Measurements from ENCODE around the gene RASSF8.

DNA sequence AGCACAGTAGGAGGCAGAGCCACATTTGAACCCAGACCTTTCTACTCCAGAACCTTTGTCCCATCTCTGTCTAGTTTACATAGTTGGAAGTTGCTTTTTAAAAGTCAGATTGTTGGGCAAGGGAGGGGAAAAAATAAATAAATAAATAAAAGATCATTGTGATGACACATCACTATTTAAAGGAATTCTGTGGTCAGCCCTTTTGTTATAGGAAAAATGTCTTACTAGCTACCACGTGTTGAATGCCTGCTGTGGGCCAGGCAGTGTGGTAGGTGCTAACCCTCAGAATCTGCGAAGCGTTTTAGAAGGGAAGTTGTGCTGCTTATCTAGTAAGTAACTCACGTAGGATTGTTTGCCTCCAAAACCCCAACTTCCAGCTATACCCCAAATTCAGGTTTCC is 104.1 kb downstream of the RASSF8 start:
- TF ChIP-seq ZBTB43 (CRISPR knock-in tag; IDR thresholded peaks at IDR 0.05), result no peak
- no peak for TF ChIP-seq POLR2AphosphoS5 (IDR thresholded peaks at IDR 0.05; ENCODE audit: control insufficient read depth, insufficient read depth, low read depth, low read length)
- TF ChIP-seq TAF1 (IDR thresholded peaks at IDR 0.05; ENCODE audit: control insufficient read depth, extremely low read depth, insufficient read depth, low read length, severe bottlenecking), result no peak
- TF ChIP-seq PML (IDR thresholded peaks at IDR 0.05; ENCODE audit: low read length), result no peak
- TF ChIP-seq PHF21A (IDR thresholded peaks at IDR 0.05; ENCODE audit: borderline replicate concordance, low read depth), result no peak
- TF ChIP-seq ARNT (IDR thresholded peaks at IDR 0.05), result no peak
- no peak for TF ChIP-seq TGIF2 (CRISPR knock-in tag; IDR thresholded peaks at IDR 0.05)
- TF ChIP-seq, protein P1, sequence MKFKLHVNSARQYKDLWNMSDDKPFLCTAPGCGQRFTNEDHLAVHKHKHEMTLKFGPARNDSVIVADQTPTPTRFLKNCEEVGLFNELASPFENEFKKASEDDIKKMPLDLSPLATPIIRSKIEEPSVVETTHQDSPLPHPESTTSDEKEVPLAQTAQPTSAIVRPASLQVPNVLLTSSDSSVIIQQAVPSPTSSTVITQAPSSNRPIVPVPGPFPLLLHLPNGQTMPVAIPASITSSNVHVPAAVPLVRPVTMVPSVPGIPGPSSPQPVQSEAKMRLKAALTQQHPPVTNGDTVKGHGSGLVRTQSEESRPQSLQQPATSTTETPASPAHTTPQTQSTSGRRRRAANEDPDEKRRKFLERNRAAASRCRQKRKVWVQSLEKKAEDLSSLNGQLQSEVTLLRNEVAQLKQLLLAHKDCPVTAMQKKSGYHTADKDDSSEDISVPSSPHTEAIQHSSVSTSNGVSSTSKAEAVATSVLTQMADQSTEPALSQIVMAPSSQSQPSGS (CRISPR knock-in tag; IDR thresholded peaks at IDR 0.05), result no peak
